ENCODE data around the gene ZNF775.

DNA sequence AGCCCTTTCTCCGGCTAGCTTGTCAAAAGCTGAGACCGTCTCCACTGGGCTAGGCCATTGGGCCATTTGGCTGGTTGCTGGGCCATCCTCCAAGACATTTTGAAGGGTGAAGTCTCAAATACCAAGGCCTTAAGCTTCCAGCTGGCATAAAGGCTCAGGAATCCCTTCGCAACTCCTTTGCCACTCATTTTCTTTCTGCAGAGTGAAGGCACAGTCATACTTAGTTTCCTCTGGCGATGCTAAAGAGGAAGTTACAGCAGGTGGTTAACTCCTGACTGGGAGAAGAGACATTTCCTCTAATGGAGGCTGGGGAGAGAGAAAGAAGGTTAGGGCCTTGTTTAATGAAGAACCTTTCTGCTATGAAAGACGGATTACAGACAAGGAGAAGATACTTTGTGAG is 15.3 kb upstream of the ZNF775 start:
- TF ChIP-seq, protein P1, sequence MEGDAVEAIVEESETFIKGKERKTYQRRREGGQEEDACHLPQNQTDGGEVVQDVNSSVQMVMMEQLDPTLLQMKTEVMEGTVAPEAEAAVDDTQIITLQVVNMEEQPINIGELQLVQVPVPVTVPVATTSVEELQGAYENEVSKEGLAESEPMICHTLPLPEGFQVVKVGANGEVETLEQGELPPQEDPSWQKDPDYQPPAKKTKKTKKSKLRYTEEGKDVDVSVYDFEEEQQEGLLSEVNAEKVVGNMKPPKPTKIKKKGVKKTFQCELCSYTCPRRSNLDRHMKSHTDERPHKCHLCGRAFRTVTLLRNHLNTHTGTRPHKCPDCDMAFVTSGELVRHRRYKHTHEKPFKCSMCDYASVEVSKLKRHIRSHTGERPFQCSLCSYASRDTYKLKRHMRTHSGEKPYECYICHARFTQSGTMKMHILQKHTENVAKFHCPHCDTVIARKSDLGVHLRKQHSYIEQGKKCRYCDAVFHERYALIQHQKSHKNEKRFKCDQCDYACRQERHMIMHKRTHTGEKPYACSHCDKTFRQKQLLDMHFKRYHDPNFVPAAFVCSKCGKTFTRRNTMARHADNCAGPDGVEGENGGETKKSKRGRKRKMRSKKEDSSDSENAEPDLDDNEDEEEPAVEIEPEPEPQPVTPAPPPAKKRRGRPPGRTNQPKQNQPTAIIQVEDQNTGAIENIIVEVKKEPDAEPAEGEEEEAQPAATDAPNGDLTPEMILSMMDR (conservative IDR thresholded peaks at IDR 0.05 in 1 of 2, IDR thresholded peaks at IDR 0.05 in 1 of 2; ENCODE audit: extremely low read depth in 1 of 2, insufficient read depth in 1 of 2, low read depth in 1 of 2, low read length in 2 of 2), result no peak
- no peak for TF ChIP-seq EZH2 (IDR thresholded peaks at IDR 0.05; ENCODE audit: borderline replicate concordance, low read length)
